Keratinocyte (primary cell): ENCODE results near the gene HEG1. TPM values are rescaled to one million over a fixed set of nuclear protein-coding genes. Genes with fewer than 3 reads are reported as not detected.

ENCODE experiments used
- DNase-seq: peaks from one replicate; pipeline ENCODE4 v3.0.0-alpha.2; 2011; ENCODE audit warnings: low read depth, missing footprints, low spot score
- FAIRE-seq: peaks from 2 replicates; lab custom pipeline; 2011; peaks lifted over from hg19 to GRCh38; lab: Jason Lieb, UNC
- H2AFZ ChIP-seq: 2 replicates; pipeline ENCODE4 v1.6.0; 2012; ENCODE audit warnings: low read length, control low read depth, inconsistent platforms; ENCODE audit not compliant: control insufficient read depth
- H3K27ac ChIP-seq: 2 replicates; pipeline ENCODE4 v1.5.1; 2011; ENCODE audit warnings: low read length; ENCODE audit not compliant: control insufficient read depth, insufficient read depth
- H3K27me3 ChIP-seq: 3 replicates; pipeline ENCODE4 v1.6.0; 2011; ENCODE audit warnings: low read length; ENCODE audit not compliant: control insufficient read depth, insufficient read depth; ENCODE audit errors: extremely low read depth
- H3K36me3 ChIP-seq, 2 experiments: 2 replicates in 1 of 2; 3 replicates in 1 of 2; pipeline ENCODE4 v1.5.1; 2011; ENCODE audit warnings: low read length in 2 of 2, mild to moderate bottlenecking in 1 of 2; ENCODE audit not compliant: control insufficient read depth in 2 of 2, insufficient read depth in 2 of 2; ENCODE audit errors: extremely low read depth in 1 of 2
- H3K4me1 ChIP-seq: 3 replicates; pipeline ENCODE4 v1.5.1; 2011; ENCODE audit warnings: low read length; ENCODE audit not compliant: control insufficient read depth, insufficient read depth; ENCODE audit errors: extremely low read depth
- H3K4me2 ChIP-seq: 3 replicates; pipeline ENCODE4 v1.6.0; 2011; ENCODE audit warnings: low read depth, low read length; ENCODE audit not compliant: control insufficient read depth, insufficient read depth; ENCODE audit errors: extremely low read depth
- H3K4me3 ChIP-seq, 3 experiments: fragments of 200-600 bp in 1 of 3; sonication (generic) in 1 of 3; 2 replicates in 2 of 3; 3 replicates in 1 of 3; pipeline ENCODE4 v1.5.1; 2011 to 2016; ENCODE audit warnings: low read length in 3 of 3, mild to moderate bottlenecking in 3 of 3, control low read depth in 2 of 3, inconsistent platforms in 1 of 3, low read depth in 1 of 3, mixed read lengths in 1 of 3, mixed run types in 1 of 3, moderate library complexity in 1 of 3; ENCODE audit not compliant: control insufficient read depth in 2 of 3, insufficient read depth in 2 of 3; ENCODE audit errors: extremely low read depth in 1 of 3
- H3K79me2 ChIP-seq: 2 replicates; pipeline ENCODE4 v1.6.0; 2012; ENCODE audit warnings: low read length; ENCODE audit not compliant: control insufficient read depth, insufficient read depth
- H3K9ac ChIP-seq: 3 replicates; pipeline ENCODE4 v1.6.0; 2011; ENCODE audit warnings: low read length; ENCODE audit not compliant: control insufficient read depth, insufficient read depth; ENCODE audit errors: extremely low read depth
- H3K9me1 ChIP-seq: 3 replicates; pipeline ENCODE4 v1.6.0; 2011; ENCODE audit warnings: low read length; ENCODE audit not compliant: control insufficient read depth, insufficient read depth; ENCODE audit errors: extremely low read depth
- H3K9me3 ChIP-seq: 2 replicates; pipeline ENCODE4 v1.5.1; 2012; ENCODE audit warnings: low read depth, low read length; ENCODE audit not compliant: control insufficient read depth
- H4K20me1 ChIP-seq: 3 replicates; pipeline ENCODE4 v1.6.0; 2011; ENCODE audit warnings: low read length; ENCODE audit not compliant: control insufficient read depth, insufficient read depth; ENCODE audit errors: extremely low read depth
- CTCF ChIP-seq, 3 experiments: IDR thresholded peaks in 1 of 3; conservative IDR thresholded peaks in 1 of 3; optimal IDR thresholded peaks in 1 of 3; 2 replicates in 2 of 3; 3 replicates in 1 of 3; pipeline versions ENCODE3 to v1.5.1; 2011; ENCODE audit warnings: low read length in 3 of 3, mild to moderate bottlenecking in 3 of 3, moderate library complexity in 2 of 3, control low read depth in 1 of 3, inconsistent platforms in 1 of 3; ENCODE audit not compliant: insufficient read depth in 2 of 3; ENCODE audit errors: extremely low read depth in 1 of 3
- EZH2 ChIP-seq: IDR thresholded peaks from one replicate; pipeline ENCODE4 v1.6.1; 2012; ENCODE audit warnings: inconsistent platforms, mild to moderate bottlenecking, low read length, moderate library complexity
- dilution Hi-C: fragments of 300-500 bp; cut with MboI; formaldehyde crosslinking; loops from one replicate; pipeline ENCODE4 v1.7.0; 2020; ENCODE audit warnings: low sequenced_read_pairs; ENCODE audit not compliant: extremely low pct_ligation_motif_present
- polyA plus RNA-seq, 5 experiments: library from polyadenylated mRNA; depleted of rRNA in 3 of 5; stranded (reverse) in 3 of 5; stranded (forward) in 1 of 5; unstranded in 1 of 5; fragments of >200 nt; gene quantifications; 1 replicate in 1 of 5; 2 replicates in 3 of 5; 3 replicates in 1 of 5; pipeline versions ENCODE4 v1.2.1 to v1.2.3, GENCODE V29; 2011 to 2012; ENCODE audit warnings: missing spikeins in 2 of 5, low read depth in 1 of 5, low replicate concordance in 1 of 5

HEG1 gene
- polyA plus RNA-seq, 1 donor (not counting 4 experiments of a cell fraction or from before 2014, with no cell fraction given) = 12.7 TPM

GRCh38 chr3:125104639-125105038 lies 48.8 kb upstream of the HEG1 start:
- H3K27ac ChIP-seq = no peak overlapping the region
- no peak for FAIRE-seq
- no peak for DNase-seq
- no peaks in the 10 kb centered on the region for H3K79me2 ChIP-seq
- H3K9me3 ChIP-seq = no peaks in the 10 kb centered on the region
- H3K36me3 ChIP-seq = peaks cover 1 to 3% of the 10 kb centered on the region in 2 experiments
- H3K4me3 ChIP-seq = no peak overlapping the region
- H3K27me3 ChIP-seq = no peaks in the 10 kb centered on the region
- H4K20me1 ChIP-seq = no peaks in the 10 kb centered on the region
- H2AFZ ChIP-seq = no peak overlapping the region
- dilution Hi-C loops = no loop called here
- no peak overlapping the region for H3K4me2 ChIP-seq
- no peaks in the 10 kb centered on the region for H3K9me1 ChIP-seq
- H3K9ac ChIP-seq = no peak overlapping the region
- H3K4me1 ChIP-seq = peaks cover 24% of the 10 kb centered on the region
- TF ChIP-seq EZH2 = no peak
- TF ChIP-seq CTCF (optimal IDR thresholded peaks at IDR 0.05 in 1 of 3, IDR thresholded peaks at IDR 0.05 in 1 of 3, conservative IDR thresholded peaks at IDR 0.05 in 1 of 3; ENCODE audit: extremely low read depth in 1 of 3, insufficient read depth in 2 of 3, low read length in 3 of 3) = no peak

GRCh38 chr3:125103406-125103805 lies 47.6 kb upstream of the HEG1 start:
- no peak overlapping the region for H3K9ac ChIP-seq
- dilution Hi-C loops = no loop called here

More at GRCh38 chr3:125103406-125103805, 47.6 kb upstream of the HEG1 start:
- Histone ChIP-seq H3K4me3 (no peak overlapping the region), H3K36me3 (peaks cover 1 to 3% of the 10 kb centered on the region in 2 experiments), H2AFZ (no peak overlapping the region), H3K4me1 (peaks cover 13% of the 10 kb centered on the region), H4K20me1 (no peaks in the 10 kb centered on the region), H3K79me2 (no peaks in the 10 kb centered on the region), H3K9me1 (no peaks in the 10 kb centered on the region), H3K4me2 (no peak overlapping the region), H3K27me3 (no peaks in the 10 kb centered on the region), H3K27ac (no peak overlapping the region), H3K9me3 (no peaks in the 10 kb centered on the region)
- FAIRE-seq = no peak
- no peak for DNase-seq
- TF ChIP-seq CTCF (optimal IDR thresholded peaks at IDR 0.05 in 1 of 3, IDR thresholded peaks at IDR 0.05 in 1 of 3, conservative IDR thresholded peaks at IDR 0.05 in 1 of 3; ENCODE audit: extremely low read depth in 1 of 3, insufficient read depth in 2 of 3, low read length in 3 of 3) (no peak), EZH2 (no peak)
